ENCODE results near the gene DTX4.

DNA sequence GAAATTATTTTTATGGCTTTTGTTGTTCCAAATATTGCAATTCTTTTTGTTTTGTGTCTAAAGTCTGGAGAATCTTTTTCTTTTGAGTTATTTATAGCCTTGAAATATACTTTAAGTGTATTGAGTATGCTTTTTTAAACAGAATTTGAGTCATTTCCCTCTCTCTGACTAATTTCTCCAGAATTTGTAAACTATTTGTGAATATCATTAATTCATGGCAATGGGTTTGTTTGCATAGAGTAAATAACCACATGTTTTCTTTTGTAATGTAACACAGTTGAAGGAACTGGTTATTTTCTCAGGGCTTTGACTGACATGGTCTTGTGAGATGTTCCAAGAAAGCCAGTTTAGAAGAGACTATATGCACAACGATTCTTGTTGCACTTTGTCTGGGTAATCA is 71.7 kb downstream of the DTX4 start:
- no peak for TF ChIP-seq EZH2 (IDR thresholded peaks at IDR 0.05; ENCODE audit: borderline replicate concordance, low read depth, low read length, poor library complexity, severe bottlenecking)
- no peak for TF ChIP-seq CTCF (conservative IDR thresholded peaks at IDR 0.05; ENCODE audit: low read depth, low read length)
